NCI-H1436 treated with DMSO at 0.1 percent for 48 hours (cell line): ENCODE data around the gene NPPB.

Source experiments
- DNase-seq: peaks from one replicate; lab custom pipeline; 2025; lab: John Stamatoyannopoulos, UW

NPPB gene

DNA sequence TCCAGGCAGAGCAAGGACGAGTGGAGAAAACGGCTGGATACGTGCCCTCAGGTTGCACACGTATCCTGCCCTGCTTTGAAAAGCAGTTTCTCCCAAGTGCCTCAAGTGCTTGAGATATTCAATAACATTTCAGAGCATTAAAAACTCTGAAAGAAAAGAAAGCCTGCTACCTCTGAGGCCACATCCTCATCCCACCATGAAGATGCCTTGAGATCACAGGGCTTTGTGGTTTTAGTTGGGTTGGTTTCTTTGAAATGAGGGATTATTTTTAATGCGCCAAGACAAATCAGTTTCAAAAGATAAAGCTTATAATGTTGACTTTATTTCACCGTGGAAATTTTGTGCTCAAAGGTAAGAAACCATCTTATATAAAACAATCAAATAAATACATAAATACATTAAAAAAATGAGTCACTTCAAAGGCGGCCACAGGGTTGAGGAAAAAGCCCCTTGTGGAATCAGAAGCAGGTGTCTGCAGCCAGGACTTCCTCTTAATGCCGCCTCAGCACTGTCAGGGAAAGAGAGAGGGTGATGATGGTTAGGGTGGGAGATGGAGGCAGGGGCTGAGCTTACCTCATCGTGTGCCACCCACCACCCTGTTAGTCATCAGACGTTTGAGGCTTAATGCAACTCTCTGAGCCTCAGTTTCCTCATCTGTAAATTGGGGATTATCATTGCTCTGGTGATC is 1.4 kb downstream of the NPPB start:
- no peak for DNase-seq

DNA sequence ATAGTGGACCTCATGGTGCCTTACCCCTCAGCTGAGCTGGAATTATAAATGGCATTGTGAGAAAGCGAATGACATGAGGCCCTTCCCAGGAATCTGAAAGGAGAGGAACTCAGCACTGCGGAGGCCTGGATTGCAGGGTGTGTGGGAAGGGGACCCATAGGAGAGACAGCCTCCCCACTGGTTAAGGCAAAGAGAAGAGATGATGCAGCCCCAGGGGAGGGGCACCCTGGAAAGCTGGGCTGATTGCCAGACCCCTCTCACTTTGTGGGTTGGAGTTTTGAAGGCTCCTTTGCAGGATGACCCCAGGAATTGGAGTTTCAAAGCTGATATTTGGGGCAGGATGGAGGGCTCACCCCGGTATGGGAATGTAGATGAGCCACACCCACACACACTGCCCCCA is 2.0 kb downstream of the NPPB start:
- DNase-seq: no peak

DNA sequence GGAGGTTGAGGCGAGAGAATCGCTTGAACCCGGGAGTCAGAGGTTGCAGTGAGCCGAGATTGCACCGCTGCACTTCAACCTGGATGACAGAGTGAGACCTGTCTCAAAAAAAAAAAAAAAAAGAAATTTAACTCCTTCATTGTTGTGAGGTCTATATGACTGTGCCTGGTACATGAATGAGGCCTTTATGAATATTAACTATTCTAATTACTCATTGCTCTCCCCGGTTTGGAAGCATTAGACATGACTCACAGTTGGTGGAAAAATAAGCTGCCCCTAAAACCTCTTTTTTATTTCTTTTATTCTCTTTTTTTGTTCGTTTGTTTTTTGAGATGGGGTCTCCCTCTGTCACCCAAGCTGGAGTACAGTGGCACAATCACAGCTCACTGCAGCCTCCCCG is 3.3 kb downstream of the NPPB start:
- DNase-seq: no peak

DNA sequence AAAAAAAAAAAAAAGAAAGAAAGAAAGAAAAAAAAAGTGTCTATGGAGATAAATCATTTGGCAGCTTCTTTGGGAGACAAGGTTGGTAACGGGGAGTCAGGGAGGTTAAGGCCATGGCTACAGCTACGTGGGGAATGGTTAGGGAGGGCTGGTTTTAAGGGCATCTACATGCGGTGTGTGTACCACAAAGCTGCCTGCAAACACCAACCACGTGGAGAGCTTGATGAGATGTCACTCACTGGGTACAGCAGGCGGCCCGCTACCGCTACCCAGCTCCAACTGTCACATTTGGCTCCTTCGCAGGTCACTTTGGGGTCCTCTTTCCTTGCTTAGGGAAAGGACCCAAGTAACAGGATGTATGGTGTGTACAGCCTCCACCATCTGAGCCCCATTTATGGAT is 4.2 kb downstream of the NPPB start:
- no peak for DNase-seq

DNA sequence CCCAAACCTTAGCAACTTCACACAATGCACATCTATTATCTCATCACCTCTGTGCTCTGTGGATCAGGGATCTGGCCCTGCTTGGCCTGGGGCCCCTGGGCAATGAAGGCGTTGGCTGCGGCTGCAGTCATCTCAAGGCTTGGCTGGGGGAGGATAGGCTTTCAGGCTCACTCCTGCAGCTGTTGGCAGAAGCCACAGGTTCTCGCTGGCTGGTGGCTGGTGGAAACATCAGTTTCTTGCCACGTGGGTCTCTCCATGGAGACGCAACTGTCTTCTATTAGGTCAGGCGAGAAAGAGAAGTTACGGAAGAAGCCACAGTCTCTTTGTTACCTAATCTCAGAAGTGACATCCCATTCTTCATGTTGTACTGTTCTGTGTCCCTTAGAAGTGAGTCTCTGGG is 7.6 kb downstream of the NPPB start:
- DNase-seq: no peak

DNA sequence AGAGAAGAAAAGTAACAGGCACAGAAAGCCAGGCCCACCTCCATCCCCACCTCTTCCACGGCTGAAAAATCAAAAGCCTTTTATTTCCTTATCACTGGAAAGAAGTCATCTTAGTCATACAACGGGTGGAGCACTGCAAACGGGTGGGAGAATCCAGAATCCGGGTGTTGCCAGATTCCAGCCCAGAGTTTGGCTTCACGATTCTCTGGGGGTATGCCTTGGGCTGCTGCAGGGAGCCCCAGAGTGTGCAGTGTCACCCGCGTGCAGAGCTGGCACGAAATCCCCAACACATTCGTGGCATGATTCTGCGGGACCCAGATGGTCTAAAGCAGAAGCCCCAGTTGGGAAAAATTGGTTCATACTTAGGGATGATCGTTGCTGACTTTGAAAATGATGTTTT is 8.6 kb downstream of the NPPB start:
- DNase-seq: no peak

DNA sequence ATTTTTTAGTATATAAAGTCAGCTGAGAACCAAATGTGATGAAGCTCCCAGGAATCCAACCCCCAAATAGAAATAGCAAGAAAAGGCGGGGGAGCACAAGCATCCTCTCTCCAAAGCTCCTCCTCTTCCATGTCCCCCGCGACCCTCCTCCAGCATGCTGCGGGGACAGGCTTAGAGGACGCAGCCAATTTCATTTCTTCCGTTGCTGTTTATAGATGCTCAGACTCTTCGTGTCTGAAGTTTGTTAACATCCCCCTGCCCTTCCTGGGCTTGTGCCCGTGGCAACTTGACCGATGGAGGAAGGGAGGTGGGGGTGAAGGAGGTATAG is 10.4 kb downstream of the NPPB start:
- no peak for DNase-seq

DNA sequence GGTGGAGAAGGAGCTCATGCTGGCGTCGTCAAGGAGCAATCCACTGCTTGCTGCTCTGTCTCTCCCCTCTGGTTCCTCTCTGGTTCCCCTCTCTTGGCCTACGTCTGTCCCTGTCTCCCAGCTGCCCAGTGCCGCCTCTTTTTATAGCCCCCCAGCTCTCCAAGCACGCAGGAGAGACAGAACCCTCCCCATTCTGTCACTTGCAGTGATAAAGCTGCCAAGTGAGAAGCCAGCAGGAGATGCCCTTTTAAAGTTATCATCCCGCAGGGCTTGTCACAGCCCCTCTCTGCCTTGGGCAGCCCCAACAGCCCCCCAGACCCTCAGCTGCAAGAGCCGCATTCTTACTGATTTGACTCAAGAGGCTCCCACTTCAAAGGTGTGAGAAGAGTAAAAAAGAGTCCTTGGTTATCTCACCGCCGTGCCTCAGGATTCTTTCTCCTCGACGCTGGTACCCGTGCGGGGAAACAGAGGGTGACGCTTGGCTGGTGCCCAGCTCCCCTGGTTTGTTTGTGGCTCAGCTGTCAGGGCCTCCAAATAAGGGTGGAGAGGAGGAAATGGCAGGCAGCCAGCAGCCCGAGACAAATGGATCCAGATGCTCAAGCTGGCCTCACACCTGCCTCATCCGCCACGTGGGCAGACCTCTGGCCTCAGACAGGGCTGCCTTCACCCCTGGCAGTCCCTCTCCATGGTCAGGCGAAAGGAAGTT is 10.9 kb downstream of the NPPB start, which contains the start of gene NPPA:
Gene NPPA, minus strand, starts transcription at position 117 of the 706 bp plus-strand sequence. Its CDS starts 99 bp downstream, at position 18.
- DNase-seq: no peak

DNA sequence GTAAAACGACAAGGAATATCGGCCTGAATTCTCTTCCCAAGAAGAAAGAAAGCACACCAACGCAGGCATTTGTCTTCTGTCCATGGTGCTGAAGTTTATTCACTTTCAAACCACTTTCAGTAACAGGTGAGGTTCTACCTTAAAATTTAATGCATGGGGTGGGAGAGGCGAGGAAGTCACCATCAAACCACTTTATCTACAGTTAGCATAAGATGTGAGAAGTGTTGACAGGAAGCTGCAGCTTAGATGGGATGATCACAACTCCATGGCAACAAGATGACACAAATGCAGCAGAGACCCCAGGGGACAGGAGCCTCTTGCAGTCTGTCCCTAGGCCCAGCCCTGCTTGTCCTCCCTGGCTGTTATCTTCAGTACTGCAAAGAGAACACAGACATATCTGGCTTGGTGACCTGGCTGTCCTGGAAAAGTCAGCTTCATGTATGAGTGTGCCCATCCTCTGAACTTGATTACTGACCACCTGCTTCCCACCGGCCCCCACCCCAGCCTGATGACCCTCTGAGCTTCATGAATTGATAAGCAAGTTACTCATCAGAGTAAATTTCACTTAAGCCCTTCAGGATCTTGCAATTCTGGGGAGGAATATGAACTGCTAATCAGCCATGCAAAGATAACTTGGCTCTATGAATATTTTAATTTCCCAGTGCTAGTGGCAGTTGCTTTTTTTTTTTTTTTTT is 13.0 kb downstream of the NPPB start:
- DNase-seq: no peak

DNA sequence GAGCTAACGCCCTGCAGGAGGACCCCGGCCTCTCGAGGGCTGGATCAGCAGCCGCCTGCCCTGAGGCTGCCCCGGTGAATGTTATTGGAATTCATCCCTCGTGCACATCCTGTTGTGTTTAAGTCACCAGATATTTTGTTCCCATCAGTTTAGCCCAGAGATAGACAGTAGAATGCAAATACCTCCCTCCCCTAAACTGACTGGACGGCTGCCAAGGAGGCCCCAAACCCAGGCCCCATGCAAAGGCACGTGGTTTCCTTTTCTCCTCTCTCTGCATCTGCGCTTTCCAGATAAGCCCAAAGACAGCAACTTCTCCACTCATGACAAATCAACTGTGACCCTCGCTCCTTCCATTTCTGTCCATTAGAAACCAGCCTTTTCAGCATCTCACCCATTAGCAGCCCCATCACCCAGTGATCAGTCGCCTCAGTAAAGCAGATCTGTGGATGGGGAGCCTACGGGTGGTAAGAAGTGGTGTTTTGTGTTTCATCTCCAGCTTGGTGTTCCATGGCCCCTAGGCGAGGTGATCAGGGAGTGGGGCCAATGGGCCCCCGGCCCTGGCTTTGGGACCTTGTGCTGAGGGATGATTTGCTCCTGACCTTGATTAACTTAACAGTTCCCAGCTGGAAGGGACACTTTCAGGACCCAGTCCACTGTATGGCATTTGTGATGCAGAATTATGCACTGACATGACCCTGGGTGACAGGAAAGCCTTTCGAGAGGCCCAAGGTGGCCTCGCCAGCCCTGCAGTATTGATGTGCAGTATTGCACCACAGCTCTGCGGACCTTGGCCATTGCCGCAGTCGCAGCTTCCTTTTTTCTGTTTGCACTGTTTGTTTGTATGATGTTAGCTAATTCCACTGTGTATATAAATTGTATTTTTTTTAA is 16.3 kb downstream of the NPPB start:
- no peak for DNase-seq

DNA sequence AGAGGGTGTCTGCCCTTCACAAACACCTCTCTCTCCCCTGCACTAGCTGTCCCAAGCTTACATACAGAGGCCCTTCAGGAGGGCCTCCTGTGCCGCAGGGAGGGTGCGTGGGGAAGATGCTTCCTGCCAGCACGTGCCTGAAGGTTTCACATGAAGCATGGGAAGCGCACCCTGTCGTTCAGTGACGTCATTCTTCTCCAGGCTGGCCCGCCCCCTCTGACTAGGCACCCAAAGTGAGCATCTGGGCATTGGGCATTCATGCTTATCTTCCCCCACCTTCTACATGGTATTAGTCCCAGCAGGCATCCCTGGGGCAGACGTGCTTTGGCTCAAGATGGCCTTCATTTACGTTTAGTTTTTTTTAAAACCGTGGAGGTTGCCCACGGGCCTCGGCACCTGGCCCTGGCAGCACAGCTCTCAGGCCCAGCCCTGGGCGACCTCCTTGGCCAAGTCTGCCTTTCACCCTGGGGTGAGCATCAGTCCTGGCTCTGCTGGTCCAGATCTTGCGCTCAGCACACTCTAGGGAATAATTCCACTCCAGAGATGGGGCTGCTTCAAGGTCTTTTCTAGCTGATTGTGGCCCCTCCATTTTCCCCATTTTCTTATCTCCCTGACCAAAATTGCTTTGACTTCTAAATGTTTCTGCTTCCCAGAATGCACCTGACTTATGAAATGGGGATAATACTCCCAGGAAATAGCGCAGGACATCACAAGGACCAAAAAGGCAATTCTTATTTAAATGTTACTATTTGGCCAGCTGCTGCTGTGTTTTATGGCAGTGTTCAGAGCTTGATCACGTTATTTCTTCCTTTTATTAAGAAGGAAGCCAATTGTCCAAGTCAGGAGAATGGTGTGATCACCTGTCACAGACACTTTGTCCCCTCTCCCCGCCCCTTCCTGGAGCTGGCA is 17.2 kb downstream of the NPPB start:
- no peak for DNase-seq

DNA sequence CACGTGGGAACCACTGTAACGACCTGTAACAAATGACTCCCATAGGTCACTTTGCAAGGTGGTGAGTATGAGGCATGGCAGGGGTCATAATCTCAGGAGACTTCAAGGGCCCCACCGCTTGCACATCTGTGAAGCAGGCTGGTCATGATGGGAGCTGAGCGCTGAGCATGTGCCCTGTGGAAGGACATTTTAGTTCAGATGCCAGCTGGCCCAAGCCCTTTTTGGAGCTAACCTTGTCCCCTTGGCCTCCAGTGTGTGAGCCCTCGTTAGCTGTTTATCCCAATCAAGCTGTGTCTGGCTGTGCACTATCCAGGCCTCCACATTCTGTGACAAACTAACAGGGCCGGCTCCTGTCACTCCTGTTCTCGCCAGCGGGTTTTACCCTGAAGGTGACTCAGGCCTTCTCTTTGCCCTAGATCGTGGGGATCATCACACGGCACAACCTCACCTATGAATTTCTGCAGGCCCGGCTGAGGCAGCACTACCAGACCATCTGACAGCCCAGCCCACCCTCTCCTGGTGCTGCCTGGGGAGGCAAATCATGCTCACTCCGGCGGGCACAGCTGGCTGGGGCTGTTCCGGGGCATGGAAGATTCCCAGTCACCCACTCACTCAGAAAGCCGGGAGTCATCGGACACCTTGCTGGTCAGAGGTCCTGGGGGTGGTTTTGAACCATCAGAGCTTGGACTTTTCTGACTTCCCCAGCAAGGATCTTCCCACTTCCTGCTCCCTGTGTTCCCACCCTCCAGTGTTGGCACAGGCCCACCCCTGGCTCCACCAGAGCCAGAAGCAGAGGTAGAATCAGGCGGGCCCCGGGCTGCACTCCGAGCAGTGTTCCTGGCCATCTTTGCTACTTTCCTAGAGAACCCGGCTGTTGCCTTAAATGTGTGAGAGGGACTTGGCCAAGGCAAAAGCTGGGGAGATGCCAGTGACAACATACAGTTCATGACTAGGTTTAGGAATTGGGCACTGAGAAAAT is 18.7 kb downstream of the NPPB start:
- DNase-seq: no peak

DNA sequence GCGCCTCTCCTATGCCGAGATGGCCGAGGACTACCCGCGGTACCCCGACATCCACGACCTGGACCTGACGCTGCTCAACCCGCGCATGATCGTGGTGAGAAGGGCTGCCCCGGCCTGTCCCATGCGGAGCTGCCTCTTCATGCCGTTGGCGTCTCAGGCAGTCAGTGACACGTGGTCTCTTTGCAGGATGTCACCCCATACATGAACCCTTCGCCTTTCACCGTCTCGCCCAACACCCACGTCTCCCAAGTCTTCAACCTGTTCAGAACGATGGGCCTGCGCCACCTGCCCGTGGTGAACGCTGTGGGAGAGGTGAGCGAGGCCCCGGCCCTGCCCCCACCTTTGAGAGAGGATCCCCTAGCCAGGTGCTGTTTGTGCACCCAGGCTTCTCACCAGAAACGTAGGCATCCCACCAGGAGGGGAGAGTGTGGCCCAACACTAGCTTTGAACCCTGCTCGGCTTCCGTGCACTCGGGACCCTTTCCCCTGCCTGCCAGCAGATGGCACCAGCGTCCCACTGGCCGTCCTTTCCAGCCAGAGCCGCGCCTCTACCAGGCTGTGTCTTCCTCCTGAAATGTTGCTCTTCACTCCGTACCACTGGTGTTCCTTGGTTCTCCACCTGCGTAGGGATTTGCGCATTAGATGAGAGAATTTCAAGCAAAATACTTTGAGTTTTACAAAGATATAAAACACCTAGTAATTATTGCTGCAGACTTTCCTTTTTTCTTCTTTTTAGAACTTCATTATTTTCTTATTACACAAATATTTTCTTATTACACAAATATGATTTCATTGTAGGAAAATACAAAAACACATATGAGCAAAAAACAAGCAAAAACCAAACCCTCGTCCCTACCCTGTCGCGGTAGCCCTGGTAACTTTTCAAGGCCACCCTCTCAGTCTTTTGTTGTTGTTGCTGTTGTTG is 20.1 kb downstream of the NPPB start:
- no peak for DNase-seq

DNA sequence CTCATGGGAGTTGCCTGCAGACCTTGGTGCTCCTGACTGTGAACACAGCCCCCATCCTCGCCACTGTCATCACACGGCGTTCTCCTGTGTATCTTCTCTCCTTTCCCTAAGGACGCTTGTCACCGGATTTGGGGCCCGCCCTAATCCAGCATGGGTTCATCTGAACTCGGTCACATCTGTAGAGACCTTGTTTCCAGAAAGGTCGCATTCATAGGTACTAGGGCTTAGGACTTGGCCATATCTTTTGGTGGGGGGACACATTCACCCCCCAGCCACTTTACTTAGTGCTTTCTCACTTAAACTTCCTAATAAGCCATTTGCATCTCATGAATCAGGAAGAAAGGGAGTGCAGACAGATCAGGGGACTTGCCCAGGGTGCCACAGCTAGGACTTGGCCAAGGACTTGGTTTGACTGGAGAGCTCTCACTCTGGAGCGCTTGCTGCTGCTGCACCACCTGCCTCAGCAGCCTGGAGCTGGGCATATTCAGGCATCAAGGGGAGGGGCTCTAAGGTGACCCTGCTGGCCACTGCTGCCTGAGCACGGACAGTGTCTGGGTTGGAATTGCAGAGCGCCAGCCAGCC is 20.9 kb downstream of the NPPB start:
- DNase-seq: no peak

DNA sequence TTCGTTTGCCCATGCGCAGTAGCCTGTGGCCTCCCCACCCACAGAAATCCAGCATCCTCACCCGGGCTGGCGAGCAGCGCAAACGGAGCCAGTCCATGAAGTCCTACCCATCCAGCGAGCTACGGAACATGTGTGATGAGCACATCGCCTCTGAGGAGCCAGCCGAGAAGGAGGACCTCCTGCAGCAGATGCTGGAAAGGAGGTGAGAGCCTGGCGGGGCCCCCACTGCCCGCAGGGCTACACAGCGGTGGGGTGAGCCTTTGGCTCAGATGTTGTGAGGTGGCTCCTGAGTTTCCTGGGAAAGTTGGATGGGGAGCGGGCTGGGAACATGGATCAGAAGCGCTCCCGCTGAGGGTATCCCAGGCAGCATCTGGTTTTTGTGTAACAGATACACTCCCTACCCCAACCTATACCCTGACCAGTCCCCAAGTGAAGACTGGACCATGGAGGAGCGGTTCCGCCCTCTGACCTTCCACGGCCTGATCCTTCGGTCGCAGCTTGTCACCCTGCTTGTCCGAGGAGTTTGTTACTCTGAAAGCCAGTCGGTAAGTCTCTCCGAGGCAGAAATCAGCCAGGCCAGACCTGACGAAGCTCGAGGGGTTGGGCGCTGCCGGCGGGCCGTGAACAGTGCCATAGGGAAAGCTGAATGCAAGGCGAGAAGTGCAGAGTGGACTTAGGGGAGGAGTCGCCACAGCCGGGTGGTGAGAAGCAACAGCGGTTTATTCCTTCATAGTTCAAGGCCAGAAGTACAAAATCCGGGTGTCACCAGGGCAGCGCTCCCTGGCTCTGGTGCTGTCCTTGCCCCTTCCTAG is 21.6 kb downstream of the NPPB start:
- DNase-seq: no peak

DNA sequence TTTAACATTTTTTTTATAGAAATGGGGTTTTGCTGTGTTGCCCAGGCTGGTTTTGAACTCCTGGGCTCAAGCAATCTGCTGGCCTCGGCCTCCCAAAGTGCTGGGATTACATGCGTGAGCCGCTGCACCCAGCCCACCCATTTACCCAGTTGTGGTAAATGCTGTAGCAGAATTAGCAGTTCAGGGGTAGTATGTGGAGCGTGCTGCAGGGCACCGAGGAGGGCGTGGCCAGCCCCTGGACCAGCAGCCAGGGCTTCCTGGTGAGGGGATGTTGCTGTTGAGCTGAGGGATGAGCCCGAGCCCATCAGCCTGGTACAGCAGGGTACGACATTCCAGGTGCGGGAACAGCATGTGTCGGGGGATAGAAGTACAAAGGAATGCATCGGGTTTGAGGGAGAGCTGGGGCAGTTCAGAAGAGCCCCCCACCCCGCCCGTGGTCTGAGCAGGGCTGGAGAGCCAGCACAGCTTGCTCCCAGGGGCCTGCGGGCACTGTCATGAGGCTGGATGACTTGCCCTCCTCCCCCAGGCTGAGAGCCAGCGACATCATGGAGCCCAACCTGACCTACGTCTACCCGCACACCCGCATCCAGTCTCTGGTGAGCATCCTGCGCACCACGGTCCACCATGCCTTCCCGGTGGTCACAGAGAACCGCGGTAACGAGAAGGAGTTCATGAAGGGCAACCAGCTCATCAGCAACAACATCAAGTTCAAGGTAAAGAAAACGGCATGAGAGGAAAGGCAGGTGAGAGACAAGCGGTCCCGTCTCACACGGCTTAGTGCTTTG is 23.1 kb downstream of the NPPB start:
- DNase-seq: no peak

DNA sequence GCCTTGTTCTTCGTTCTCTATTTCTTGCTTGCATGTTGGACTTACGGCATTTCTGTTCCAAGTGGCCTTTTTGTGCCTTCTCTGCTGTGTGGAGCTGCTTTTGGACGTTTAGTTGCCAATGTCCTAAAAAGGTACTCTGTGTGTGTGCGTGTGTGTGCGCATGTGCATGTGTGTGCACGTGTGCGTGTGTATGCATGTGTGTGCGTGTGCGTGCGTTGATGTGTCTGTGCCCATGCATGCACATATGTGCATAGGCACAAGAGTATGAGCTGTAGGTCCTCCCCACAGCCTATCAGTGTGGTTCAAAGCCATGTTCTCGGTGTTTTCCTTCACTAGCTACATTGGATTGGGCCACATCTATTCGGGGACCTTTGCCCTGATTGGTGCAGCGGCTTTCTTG is 24.8 kb downstream of the NPPB start:
- no peak for DNase-seq
